ENCODE data around the gene RXYLT1. TPM values are rescaled to one million over a fixed set of nuclear protein-coding genes. Genes with fewer than 3 reads are reported as not detected.

The RXYLT1 gene
- total RNA-seq, 1 donor from 2014 or later, result 16.7 TPM

- DNase-seq, result no peak
- H3K4me3 ChIP-seq, result no peak overlapping the region
- H3K4me1 ChIP-seq, result peaks cover 4% of the 10 kb centered on the region
- intact Hi-C loops (cut with micrococcal nuclease), result no loop called here
- no peaks in the 10 kb centered on the region for H3K36me3 ChIP-seq
- H3K9me3 ChIP-seq (replicated peaks), result no peaks in the 10 kb centered on the region
- no peaks in the 10 kb centered on the region for H3K27me3 ChIP-seq (ENCODE audit: low read depth)
- TF ChIP-seq CTCF (IDR thresholded peaks at IDR 0.05; ENCODE audit: borderline replicate concordance), result no peak
- H3K27ac ChIP-seq (replicated peaks), result no peak overlapping the region
Measured at GRCh38 chr12:63747553-63747952, 32.2 kb upstream of the RXYLT1 start.

GRCh38 chr12:63752283-63752682, 27.4 kb upstream of the RXYLT1 start:
- intact Hi-C loops (cut with micrococcal nuclease), result no loop called here
- Histone ChIP-seq H3K4me3 (no peak overlapping the region), H3K36me3 (no peaks in the 10 kb centered on the region), H3K27me3 (ENCODE audit: low read depth) (no peaks in the 10 kb centered on the region), H3K9me3 (replicated peaks) (no peaks in the 10 kb centered on the region), H3K27ac (replicated peaks) (no peak overlapping the region), H3K4me1 (no peaks in the 10 kb centered on the region)
- TF ChIP-seq CTCF (IDR thresholded peaks at IDR 0.05; ENCODE audit: borderline replicate concordance), result no peak
- no peak for DNase-seq

GRCh38 chr12:63752841-63753240, 26.9 kb upstream of the RXYLT1 start:
- no peaks in the 10 kb centered on the region for H3K36me3 ChIP-seq

DNA sequence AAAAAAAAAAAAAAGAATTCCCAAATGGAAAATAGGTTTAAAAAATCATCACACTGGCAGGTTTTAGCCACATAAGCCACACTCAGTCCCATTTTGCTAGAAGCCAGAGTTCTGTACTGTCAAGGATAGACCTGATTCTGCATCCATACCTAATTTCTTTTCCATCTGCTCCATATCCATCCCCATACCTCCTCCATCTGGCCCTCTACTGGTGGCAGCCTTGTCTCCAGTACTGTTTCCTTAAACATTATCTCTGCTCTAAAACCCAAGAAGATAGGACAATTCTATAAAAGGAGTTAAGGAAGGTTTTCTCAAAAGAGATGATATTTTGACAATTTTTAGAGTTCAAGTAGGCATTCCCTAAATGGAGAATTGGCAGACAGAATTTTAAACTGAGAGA, 26.0 kb upstream of the RXYLT1 start:
- H3K4me3 ChIP-seq, result no peak overlapping the region
- H3K36me3 ChIP-seq, result no peaks in the 10 kb centered on the region
- H3K27me3 ChIP-seq (ENCODE audit: low read depth), result peaks cover 9% of the 10 kb centered on the region
- H3K9me3 ChIP-seq (replicated peaks), result no peaks in the 10 kb centered on the region
- intact Hi-C loops (cut with micrococcal nuclease), result no loop called here
- H3K4me1 ChIP-seq, result no peaks in the 10 kb centered on the region
- TF ChIP-seq CTCF (IDR thresholded peaks at IDR 0.05; ENCODE audit: borderline replicate concordance), result no peak
- DNase-seq, result no peak
- no peak overlapping the region for H3K27ac ChIP-seq (replicated peaks)

More at GRCh38 chr12:63752841-63753240, 26.9 kb upstream of the RXYLT1 start:
- Histone ChIP-seq H3K9me3 (replicated peaks) (no peaks in the 10 kb centered on the region), H3K4me3 (no peak overlapping the region), H3K4me1 (no peaks in the 10 kb centered on the region), H3K27me3 (ENCODE audit: low read depth) (peaks cover 4% of the 10 kb centered on the region), H3K27ac (replicated peaks) (no peak overlapping the region)
- intact Hi-C loops (cut with micrococcal nuclease), result no loop called here
- no peak for TF ChIP-seq CTCF (IDR thresholded peaks at IDR 0.05; ENCODE audit: borderline replicate concordance)
- DNase-seq, result no peak

DNA sequence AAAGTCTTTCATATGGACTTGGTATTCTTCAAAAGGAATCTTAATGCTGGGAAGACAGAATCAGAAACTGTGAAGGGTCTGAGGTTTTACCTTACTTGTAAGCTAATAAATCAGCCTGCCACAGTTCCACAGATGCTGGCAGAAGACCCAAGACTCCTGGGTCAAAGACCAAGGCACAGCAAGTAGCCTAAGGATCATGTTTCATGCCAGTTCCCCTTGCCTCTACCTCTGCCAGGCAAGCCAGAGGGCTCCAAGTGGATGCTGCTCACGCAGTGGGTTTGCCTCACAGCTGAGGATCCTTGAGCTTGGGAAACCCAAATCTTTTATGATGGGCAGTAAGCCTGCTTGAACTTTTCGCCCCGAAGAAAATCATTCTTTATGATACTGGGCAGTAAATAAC, 15.2 kb upstream of the RXYLT1 start:
- Histone ChIP-seq H3K27me3 (ENCODE audit: low read depth) (no peaks in the 10 kb centered on the region), H3K4me3 (no peak overlapping the region), H3K9me3 (replicated peaks) (peaks cover 4% of the 10 kb centered on the region), H3K4me1 (no peaks in the 10 kb centered on the region), H3K36me3 (no peaks in the 10 kb centered on the region), H3K27ac (replicated peaks) (no peak overlapping the region)
- no peak for TF ChIP-seq CTCF (IDR thresholded peaks at IDR 0.05; ENCODE audit: borderline replicate concordance)
- intact Hi-C loops (cut with micrococcal nuclease), result no loop called here
- DNase-seq, result no peak

- TF ChIP-seq CTCF (IDR thresholded peaks at IDR 0.05; ENCODE audit: borderline replicate concordance), result peak; percentile 42
Measured at GRCh38 chr12:63766498-63766897, 13.2 kb upstream of the RXYLT1 start.

More at GRCh38 chr12:63766498-63766897, 13.2 kb upstream of the RXYLT1 start:
- no peak for DNase-seq
- Histone ChIP-seq H3K9me3 (replicated peaks) (peaks cover 17% of the 10 kb centered on the region), H3K4me3 (no peak overlapping the region), H3K4me1 (no peaks in the 10 kb centered on the region), H3K27me3 (ENCODE audit: low read depth) (no peaks in the 10 kb centered on the region), H3K27ac (replicated peaks) (no peak overlapping the region), H3K36me3 (no peaks in the 10 kb centered on the region)
- intact Hi-C loops (cut with micrococcal nuclease), result no loop called here
